ENCODE data around the gene PPP2R2C.

PPP2R2C gene

DNA sequence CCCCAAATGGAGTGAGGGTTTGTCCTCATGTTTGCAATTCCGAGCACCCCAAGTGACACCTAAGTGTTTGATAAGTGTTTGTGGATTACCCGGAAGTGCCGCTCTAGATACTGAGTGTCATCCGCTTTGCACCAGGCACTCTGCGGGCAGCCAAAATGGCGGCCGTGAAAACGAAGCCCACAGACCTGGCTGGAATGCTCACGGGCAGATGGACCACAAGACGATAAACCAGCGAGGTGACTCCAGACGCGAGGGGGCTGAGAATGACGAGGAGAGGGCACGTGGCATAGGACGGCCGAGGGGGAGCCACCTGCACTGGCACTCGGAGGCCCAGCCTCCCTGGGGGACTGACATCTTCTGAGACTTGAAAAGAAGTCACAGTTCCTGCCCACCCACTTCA, 51.0 kb downstream of the PPP2R2C start:
- DNase-seq, result no peak

DNA sequence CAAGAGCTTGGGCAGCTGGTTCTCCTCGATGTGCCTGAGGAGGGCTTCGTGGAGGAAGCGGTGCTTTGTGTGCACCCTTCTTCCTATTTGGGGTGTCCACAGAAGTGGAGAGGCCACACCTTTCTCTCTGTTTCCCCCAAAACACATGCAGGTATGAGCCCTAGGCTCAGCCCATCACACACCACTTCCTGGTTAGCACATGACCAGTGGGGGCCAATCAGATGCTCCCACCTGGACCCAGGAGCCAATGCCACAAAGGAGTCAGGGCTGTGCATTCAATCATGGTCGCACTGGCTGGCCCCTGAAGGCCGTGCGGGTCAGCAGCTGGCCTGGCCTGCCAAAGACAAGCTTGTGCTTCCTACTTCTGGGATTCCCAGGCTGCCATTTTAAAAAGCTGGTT, 51.4 kb downstream of the PPP2R2C start:
- DNase-seq, result no peak

DNA sequence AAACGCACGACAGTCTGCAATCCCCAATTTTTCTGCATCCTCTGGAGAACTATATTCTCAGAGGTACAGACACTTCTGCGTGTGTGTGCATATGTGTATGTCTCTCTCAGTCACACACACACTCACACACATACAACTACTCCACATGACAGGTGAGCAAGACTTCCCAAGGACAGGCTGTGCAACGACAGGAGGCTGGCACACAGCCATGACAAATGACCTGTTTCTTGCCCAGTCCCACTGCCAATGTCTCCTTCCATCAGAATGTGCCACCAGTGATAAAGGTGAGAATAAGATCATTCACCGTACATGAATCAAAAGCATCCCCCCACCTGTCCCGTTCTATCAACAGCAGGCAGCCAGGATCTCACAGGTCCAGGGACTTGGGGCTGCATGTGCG, 52.4 kb downstream of the PPP2R2C start:
- DNase-seq, result no peak

DNA sequence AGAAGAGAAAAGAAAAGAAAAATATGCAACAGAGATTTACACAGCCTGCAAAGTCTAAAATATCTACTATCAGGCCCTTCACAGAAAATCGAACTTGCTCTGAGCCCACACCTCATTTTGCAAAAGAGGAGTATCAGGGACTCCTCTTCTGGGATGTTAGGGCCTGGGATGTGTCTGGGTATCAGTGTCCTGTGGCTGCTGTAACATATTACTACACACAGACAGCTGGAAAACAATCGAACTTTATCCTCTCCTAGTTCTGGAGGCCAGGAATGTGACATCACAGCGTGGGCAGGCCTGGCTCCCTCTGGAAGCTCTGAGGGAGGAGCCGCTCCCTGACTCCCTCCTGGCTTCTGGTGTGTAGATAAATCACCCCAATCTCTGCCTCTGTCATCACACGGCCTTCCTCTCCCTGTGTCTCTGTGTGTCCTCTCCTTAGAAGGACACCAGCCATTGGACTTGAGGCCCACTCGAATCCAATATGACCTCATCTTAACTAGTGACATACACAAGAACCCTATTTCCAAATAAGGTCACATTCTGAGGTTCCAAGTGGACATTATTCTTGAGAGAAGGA, 52.9 kb downstream of the PPP2R2C start:
- no peak for DNase-seq

DNA sequence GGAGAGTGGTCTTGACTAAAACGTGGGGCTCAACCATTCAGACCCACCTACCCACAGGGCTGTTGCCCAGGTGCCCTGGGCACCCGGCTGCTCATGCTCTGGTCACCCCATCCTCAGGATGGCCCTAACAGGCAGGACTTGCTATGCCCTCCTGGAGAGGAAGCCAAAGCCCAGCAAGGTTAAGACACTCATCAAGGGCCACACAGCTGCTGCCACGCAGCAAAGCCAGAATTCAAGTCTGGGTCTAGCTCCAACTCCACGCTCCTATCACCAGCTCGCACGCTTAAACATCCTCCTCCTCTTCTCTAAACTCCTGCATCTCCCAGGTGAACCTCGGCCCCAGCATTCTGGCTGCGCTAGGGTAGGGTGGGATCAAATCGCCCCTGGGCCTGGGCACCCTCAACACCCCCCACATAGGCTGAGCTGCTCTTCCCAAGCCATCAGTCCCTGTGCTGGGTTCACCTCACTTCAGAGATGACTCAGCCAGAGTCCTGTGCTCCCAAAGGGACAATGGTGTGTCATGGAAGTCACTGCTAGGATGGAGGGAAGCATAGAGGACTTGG, 54.1 kb downstream of the PPP2R2C start:
- no peak for DNase-seq

DNA sequence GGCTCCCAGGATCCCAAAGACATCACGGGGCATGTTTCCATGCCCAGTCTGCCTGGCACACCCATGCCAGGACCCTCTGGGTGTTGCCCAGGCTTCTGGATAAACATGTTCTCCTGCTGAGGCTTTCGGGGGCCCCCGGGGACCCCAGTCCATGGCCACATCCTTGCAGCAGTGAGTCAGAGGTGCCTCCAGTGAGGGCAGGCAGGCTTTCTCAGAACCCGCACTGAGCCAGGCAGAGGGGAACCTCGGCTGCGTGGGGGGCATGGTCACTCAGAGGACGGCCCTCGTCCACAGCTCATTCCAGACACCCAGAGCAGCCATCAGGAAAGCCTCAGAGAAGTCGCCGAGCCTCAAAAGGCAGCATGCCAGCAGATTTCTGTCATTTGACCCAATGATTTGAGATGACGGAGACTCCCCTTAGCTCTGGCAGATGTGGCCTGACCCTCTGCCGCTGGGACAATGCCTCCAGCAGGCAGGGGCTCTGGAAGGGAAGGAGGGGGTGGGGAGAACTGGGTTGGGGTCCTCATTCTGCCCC, 54.8 kb downstream of the PPP2R2C start:
- DNase-seq, result no peak

DNA sequence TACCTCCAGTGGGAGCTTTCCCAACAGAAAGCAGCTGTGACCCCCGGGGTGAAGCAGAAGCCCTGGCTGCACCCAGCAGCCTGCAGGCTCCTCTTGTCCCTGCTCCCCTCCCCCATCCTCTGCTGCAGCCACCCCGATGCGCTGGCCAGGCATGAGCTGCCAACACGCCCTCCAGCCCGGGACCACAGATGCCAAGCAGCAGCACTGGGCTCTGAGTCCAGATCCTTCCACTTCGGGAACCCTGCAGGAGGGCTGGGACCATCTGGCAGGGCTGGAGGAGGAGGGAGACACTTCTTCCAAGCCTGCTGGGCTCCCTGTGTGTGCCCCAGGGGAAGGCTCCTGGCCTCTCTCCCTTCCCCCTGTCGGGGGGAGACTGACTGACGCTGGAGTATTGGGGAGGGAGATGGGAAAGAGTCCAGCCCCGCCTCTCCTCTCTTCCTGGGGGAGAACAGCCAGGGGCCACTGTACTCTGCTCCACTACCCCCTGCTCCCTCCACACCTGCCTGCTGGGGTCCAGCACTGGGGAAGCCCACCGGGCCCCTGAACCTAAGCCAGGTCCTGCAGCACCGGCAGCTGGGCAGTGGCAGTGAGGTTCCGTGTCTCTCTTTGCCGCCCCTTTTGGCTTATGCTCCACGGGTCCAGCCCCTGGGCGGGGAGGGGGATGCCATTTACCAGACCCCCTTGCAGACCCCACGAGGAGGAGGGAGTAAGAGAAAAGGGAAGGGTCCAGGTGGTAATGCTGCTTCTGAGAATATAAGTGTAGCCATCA, 55.7 kb downstream of the PPP2R2C start:
- no peak for DNase-seq

DNA sequence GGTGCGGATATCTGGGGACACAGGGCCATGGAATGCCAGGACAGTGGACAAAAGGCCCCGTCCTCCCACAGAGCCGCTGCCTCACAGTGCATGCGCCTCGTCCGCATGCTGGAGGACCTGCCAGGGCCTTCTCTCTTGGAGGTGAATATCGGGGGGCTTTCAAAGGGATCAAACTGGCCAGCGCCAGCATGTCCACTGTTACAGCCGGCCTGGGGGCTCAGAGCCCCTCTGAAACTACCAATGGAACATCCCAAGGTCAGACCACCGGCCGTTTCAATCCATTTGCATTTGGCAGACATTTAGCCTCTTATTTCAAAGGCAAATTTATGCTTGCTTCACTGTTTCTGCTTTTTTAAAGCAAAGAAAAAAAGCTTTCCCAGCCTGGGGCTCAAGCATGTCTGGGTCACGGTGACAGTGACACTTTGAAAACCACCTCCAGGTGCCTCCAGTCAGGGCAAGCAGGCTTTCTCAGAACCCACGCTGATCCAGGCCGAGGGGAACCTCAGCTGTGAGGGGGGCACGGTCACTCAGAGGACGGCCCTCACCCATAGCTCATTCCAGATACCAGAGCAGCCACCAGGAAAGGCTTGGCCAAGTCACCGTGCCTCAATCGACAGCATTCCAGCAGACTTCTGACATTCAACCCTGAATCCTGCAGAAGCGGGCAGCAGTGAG, 57.2 kb downstream of the PPP2R2C start:
- no peak for DNase-seq

DNA sequence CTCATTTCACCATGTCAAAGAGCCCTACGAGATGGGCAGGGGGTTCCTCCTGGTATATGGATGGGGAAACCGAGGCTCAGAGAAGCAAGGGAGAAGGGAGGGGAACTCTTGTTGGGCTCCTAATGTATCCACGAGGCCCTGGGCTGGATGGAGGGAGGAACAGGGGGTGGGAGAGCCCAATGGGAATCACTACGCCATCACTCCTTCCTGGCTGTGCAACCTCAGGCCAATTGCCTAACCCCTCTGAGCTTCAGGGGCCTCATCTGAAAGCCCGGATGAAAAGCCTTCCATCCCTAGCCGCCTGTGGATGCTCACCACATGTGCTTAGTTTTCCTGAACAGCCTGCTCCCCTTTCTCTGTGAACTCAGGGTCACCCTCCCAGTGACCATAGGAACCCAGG, 57.8 kb downstream of the PPP2R2C start:
- no peak for DNase-seq

DNA sequence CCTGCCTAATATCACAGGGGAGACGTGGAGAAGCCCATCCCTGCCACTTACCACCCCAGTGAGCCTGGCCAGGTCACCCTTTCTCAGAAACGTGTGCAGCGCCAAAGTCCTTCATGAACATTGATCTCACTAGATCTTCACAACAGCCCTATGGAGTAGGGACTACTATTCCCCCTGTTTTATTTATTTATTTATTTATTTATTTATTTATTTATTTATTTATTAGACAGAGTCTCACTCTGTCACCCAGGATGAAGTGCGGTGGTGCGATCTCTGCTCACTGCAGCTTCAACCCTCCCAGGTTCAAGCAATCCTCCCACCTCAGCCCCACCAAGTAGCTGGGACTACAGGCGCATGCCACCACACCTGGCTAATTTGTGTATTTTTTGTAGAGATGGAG, 61.8 kb downstream of the PPP2R2C start:
- no peak for DNase-seq

DNA sequence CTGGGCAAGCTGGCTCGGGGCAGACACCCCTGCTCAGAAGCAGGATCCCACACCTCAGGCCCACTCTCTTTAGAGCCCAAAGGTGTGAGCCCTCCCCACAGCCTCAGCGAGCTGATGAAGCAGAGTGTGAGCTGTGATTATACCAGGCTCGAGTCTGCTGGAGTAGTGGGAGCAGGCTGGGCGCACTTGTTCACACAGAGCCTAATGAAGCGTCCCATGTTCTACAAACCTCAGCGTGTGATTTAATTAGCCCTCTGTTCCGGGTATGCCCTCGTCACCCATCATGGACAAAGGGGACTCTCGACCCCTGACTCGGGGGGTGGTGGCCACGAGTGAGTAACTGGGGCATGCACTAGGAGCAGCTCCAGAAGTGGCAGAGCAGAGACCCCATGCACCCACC, 62.3 kb downstream of the PPP2R2C start:
- no peak for DNase-seq

DNA sequence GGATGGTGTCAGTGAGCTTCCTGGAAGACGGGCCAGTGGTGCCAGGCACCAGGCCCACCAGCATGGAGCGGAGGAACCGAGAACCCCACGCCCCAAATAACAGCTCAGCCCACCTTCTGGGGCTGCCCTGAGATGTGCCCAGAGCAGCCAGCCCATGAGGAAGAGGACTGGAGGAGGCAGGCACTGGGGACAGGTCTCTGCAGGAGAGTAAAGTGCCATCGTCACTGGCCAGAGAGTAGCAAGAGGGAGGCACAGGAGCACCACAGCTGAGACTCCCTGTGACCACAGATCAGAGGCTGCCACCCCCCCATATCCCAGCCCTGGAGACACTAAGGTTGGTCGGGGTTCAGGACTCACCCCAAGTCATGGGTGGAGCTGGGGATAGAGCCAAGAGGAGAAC, 63.0 kb downstream of the PPP2R2C start:
- DNase-seq, result no peak

DNA sequence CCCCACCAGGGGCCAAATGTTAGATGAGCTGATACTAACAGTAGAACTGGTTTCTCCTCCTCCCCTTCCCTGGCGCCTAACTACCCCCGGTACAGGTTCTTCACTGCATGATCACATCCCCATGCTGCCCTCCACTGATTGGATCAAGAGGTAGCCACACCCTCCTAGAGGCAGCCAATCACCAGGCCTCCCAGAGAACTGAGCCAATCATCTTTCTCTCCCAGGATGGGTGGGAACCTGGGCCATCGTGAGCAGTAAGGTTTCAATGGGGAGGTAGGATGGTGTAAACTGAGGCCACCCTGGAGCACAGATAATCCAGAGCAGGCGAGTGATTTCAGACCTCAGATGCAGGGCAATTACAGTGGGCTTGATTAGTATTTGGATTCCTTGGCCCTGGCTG, 64.2 kb downstream of the PPP2R2C start:
- DNase-seq, result no peak

DNA sequence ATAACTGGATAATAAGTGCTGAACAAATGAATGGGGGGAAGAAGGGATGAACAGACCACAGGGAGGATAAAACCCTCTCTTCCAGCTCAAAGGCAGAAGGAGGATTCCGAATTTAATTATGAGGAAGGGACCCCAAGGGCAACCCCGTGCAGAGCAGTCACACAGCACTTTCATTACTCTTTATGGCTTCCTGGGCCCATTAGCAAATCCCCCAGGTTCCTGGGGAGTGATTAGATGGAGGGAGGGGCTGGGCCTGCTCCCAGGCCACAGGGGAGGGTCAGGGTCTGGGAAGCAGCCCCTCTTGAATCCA, 67.1 kb downstream of the PPP2R2C start:
- DNase-seq, result no peak

DNA sequence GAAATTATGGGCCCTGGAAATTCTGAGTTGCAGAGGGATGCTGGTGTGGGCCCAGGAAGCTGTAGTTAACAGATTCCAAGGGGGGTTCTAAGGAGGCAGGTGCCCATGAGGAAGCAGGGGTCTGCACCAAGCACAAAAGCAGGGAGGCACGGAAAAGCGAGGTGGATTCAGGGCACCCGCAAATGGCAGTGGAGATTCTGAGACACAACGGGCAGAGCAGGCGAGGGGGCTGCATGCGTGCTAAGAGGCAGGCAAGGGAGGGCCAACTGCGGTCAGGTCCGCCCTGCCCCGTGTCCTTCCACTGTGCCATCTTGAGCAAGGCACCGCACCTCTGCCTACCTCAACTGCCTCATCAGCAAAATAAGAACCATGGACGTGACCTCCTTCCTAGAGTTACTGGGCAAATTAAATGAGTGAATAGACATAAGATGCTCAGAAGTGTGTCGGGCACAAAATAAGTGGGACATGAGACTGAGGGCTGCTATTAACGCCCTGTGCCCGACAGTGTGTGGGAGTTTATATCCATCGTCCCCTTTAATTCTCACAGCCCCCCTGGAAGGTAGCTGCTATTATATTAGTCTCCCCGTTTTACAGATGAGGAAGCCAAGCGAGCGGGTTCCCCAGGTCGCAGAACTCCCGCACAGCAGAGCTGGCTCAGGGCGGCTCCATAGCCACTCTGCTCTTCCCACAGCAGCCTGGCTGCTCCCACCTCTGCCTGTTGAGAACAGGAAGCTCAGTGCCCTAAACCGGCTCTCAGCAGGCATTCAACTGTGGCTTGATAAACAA, 67.6 kb downstream of the PPP2R2C start:
- DNase-seq, result no peak

DNA sequence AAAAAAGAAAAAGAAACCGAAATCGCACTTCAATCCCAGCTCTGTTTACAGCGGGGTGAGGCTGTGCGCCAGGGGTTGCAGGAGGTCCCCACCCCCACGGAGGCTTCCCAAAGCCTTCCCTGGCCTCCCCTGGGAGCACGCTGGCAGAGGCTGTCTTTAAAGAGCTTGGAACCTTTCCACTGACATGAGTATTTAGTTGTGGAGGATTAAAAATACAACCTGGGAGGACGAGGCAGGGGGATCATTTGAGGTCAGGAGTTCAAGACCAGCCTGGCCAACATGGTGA, 69.1 kb downstream of the PPP2R2C start:
- DNase-seq, result no peak

DNA sequence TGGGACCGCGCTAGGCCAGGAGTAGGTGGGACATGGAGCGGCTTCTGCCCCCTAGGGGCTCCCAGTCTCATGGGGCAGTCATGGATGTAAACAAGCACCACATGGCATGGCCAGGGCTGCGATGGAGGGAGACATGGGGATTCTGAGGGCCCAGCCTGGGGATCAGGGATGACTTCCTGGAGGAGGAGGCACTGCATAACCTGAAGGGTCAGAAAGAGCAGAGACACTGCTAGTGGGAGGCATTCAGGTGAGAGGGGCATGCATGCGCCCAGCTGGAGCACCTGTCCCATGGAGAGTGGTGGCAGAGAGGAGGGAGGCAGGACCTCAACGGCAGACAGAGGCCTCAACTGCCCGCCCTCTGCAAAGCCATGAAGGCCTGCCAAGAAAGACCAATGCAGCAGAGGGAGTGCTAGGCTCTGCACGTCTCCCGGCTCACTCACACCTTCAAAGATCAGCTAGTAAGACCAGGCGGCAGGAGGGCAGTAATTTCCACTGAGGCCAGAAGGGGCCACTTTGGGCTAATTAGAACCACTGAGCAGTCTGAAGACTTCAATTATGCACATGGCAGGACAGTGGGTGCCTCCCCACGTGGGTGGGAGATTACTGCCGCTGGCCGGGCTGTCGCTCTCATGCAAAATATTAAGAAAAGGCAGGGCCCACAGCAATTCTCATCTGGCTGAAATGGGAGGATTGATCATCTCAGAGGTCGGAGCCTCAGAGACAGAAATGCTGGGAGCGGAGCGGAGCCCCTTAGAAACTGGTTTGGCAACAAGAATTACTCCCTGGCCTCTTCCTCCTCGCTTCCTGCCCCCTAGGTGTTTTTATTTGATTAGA, 69.6 kb downstream of the PPP2R2C start:
- no peak for DNase-seq

DNA sequence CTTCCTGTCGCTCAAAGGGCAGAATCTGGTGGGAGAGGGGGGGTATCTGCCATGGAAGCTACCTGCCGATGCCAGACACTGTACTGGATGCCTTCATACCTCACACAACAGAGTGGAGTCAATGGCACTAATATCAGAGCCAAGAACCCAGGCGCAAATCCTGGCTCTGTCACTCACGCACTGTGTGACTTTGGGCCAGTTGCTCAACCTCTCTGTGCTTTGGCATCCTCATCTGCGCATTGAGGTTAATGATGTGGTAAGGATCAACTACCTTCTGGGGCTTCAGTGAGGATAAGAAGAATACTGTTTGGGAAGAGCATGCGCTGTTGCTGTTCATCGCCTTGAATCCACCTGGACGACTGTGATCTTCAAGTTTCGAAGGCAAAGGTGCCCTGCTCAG, 70.6 kb downstream of the PPP2R2C start:
- DNase-seq, result no peak

DNA sequence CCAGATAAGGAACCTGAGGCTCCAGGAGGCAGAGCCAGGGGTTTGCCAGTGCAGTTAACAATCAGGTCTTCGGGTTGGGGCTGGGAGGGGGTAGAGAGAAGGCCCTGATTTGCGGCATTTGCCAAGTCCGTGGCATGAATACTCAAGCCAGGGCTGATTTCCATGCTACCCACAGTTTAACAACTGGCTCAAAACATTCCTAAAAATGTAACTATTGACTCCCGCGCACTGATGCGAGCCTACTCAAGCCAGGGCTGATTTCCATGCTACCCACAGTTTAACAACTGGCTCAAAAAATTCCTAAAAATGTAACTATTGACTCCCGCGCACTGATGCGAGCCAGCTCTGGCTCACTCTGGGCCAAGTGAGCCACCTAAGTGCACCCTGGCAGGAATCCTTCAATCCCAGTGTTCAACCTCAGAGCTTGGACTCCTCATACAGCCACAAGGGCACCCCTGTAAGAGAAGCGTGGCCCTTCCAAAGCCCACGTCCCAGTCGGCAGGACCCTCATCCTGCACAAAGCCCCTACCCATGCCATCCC, 75.6 kb downstream of the PPP2R2C start:
- no peak for DNase-seq

DNA sequence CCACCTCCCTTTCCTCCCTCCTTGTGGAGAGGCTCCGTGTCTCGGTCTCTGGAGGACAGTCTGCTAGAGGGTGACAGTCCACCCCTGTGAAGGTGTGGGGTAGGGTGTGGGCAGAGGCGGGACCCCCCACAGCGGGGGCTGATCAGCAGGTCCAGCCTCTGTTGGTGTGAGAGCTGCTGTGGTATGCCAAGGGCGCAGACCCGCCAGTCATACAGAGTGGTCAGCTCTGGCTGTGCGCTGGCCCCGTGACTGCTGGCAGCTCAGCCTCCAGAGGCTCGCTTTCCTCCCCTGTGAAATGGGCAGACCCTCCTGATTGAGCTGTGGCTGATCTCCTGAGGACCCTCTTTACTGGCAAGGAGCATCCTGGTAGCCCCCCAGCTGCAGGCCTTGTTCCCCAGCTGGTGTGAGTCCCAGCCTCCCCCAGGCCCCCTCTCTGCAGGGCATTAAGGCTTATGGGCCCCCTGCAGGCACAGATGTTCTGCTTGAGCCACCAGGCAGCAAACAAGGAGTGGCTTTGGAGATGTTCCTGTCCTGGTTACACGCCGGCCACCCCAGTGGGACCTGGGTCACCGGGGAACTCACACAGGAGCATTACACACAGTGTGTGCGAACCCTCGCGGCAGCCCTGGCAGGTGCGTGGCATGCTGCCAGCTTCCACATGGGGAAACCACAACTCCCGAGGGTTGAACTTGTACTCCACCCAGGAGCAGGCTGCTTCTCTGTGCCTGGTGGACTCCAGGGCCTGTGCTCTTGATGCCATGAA, 76.8 kb downstream of the PPP2R2C start:
- DNase-seq, result no peak

DNA sequence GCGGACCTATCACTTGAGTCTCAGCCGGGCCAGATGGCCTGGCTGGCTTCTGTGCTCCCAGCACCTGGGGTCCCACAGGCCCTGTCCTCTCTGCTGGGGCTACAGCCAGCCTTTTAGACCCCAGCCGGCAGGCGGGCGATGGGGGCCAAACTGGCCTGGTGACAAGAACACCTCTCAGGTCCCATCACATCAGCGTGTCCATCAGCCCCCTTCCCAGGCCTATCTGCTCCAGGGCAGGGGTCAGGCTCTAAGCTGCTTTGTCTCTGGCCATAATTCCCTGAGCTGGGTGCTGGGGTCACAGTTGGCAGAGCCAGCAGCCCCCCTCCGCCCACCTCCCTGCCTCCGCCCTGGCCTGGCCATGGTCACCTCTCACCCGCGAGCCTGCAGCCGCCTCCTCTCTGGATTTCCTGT, 77.7 kb downstream of the PPP2R2C start:
- DNase-seq, result no peak

All from fibroblast of skin of right quadriceps (primary cell).